Measurements from ENCODE around the gene DMWD.
A peak's percentile ranks its signal among the peaks of the same experiment; 100 is the strongest.

Gene DMWD

GRCh38 chr19:45766296-45766868 lies 26.3 kb downstream of the DMWD start:
- H3K4me1 ChIP-seq (ENCODE audit: control insufficient read depth in 2 of 2, insufficient read depth in 1 of 2, low read depth in 1 of 2, low read length in 2 of 2): peaks cover 29 to 30% of the 10 kb centered on the region in 2 donors
- no peak overlapping the region for H2AFZ ChIP-seq (ENCODE audit: low read length)
- no CpG with 5 or more reads among the region's 17 CpGs for WGBS, 2 donors (ENCODE audit: extremely low coverage in 2 of 2, insufficient read length in 2 of 2, insufficient replicate concordance in 1 of 2)
- no peak overlapping the region for H2BK5ac ChIP-seq (ENCODE audit: low read length)
- DNase-seq (ENCODE audit: low spot score): no peak
- H3K4ac ChIP-seq (ENCODE audit: low read length): peak overlapping the region; percentile 97
- H3K27me3 ChIP-seq (ENCODE audit: control insufficient read depth in 3 of 3, insufficient read depth in 3 of 3, low read depth in 1 of 3, low read length in 3 of 3): no peaks in the 10 kb centered on the region
- H3K27ac ChIP-seq (replicated peaks; ENCODE audit: low read length): no peak overlapping the region
- H3K9me3 ChIP-seq (replicated peaks in 1 of 2; ENCODE audit: control insufficient read depth in 2 of 2, insufficient read depth in 1 of 2, low read depth in 1 of 2, low read length in 2 of 2): no peaks in the 10 kb centered on the region
- peak overlapping the region; percentile 97 for H3K18ac ChIP-seq (ENCODE audit: low read length)
- peak overlapping the region; percentile 100 for H3K23ac ChIP-seq (ENCODE audit: low read depth, low read length, poor library complexity)
- H2BK15ac ChIP-seq (ENCODE audit: low read length): peak overlapping the region; percentile 14
- no peak overlapping the region for H2BK120ac ChIP-seq (ENCODE audit: low read depth, low read length)
- H3K4me2 ChIP-seq (ENCODE audit: insufficient read depth, low read length, poor library complexity, severe bottlenecking): peak overlapping the region; percentile 97
- H3K36me3 ChIP-seq (replicated peaks in 1 of 2; ENCODE audit: control insufficient read depth in 2 of 2, insufficient read depth in 2 of 2, low read length in 2 of 2): peaks cover 0 to 20% of the 10 kb centered on the region in 2 donors
- H3K14ac ChIP-seq (ENCODE audit: low read length): peak overlapping the region; percentile 94
- peak overlapping the region; percentile 84 for H2BK12ac ChIP-seq (ENCODE audit: low read length)
- H3K9ac ChIP-seq (ENCODE audit: low read depth, low read length, poor library complexity): peak overlapping the region; percentile 90
- H2AK5ac ChIP-seq (ENCODE audit: low read depth, low read length): peak overlapping the region; percentile 82
- peak overlapping the region; percentile 42 to 97 for H3K4me3 ChIP-seq (ENCODE audit: low read length in 2 of 2)
- no peak overlapping the region for H4K91ac ChIP-seq (ENCODE audit: low read depth, low read length, poor library complexity)
- peak overlapping the region; percentile 65 for H4K8ac ChIP-seq (ENCODE audit: low read depth, low read length)
- peaks cover 21% of the 10 kb centered on the region for H3K79me1 ChIP-seq (ENCODE audit: low read depth, low read length)

DNA sequence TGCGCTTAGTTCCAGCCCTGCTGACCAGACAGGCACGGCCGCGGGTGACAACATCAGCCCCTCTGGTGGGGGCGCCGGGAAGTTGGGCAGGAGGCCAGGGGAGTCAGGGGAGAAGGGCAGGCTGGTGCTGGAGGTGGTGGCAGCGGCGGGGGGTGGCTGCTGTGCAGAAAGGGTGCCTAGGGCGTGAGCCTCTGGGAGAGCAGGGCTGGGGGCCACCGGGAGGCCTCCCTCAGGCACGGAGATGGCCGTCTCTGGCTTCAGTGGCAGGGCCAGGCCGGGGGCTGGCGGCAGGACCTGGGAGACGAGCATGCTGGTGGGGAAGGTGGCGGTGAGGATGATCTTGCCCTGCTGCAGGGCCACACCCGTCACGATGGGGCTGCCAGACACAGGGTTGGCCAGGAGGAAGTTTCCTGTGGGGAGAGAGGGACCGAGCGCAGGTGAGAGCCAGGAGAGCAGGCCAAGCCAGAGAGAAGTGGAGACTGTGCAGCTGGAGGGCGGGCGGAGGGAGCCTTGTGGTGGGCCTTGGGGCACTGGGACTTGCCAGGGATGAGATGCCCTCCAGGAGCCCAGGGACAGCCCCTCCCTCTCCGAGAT lies 26.8 kb downstream of the DMWD start:
- Histone ChIP-seq H2AFZ (ENCODE audit: low read length) (no peak overlapping the region), H3K79me1 (ENCODE audit: low read depth, low read length) (peaks cover 21% of the 10 kb centered on the region), H3K4me3 (ENCODE audit: low read length in 2 of 2) (no peak overlapping the region), H3K9ac (ENCODE audit: low read depth, low read length, poor library complexity) (peak overlapping the region; percentile 81), H3K4me2 (ENCODE audit: insufficient read depth, low read length, poor library complexity, severe bottlenecking) (no peak overlapping the region), H2BK15ac (ENCODE audit: low read length) (peak overlapping the region; percentile 14), H3K27ac (replicated peaks; ENCODE audit: low read length) (no peak overlapping the region), H3K4ac (ENCODE audit: low read length) (no peak overlapping the region), H3K4me1 (ENCODE audit: control insufficient read depth in 2 of 2, insufficient read depth in 1 of 2, low read depth in 1 of 2, low read length in 2 of 2) (peaks cover 24 to 30% of the 10 kb centered on the region in 2 donors), H3K9me3 (replicated peaks in 1 of 2; ENCODE audit: control insufficient read depth in 2 of 2, insufficient read depth in 1 of 2, low read depth in 1 of 2, low read length in 2 of 2) (no peaks in the 10 kb centered on the region), H3K27me3 (ENCODE audit: control insufficient read depth in 3 of 3, insufficient read depth in 3 of 3, low read depth in 1 of 3, low read length in 3 of 3) (no peaks in the 10 kb centered on the region), H4K8ac (ENCODE audit: low read depth, low read length) (no peak overlapping the region), H3K14ac (ENCODE audit: low read length) (peak overlapping the region; percentile 1), H2BK5ac (ENCODE audit: low read length) (peak overlapping the region; percentile 71), H2BK12ac (ENCODE audit: low read length) (peak overlapping the region; percentile 41), H3K36me3 (replicated peaks in 1 of 2; ENCODE audit: control insufficient read depth in 2 of 2, insufficient read depth in 2 of 2, low read length in 2 of 2) (peaks cover 0 to 14% of the 10 kb centered on the region in 2 donors), H3K23ac (ENCODE audit: low read depth, low read length, poor library complexity) (peak overlapping the region; percentile 100), H3K18ac (ENCODE audit: low read length) (peak overlapping the region; percentile 52), H2AK5ac (ENCODE audit: low read depth, low read length) (peak overlapping the region; percentile 82), H4K91ac (ENCODE audit: low read depth, low read length, poor library complexity) (peak overlapping the region; percentile 72), H2BK120ac (ENCODE audit: low read depth, low read length) (no peak overlapping the region)
- no CpG with 5 or more reads among the region's 23 CpGs for WGBS, 2 donors (ENCODE audit: extremely low coverage in 2 of 2, insufficient read length in 2 of 2, insufficient replicate concordance in 1 of 2)
- DNase-seq (ENCODE audit: low spot score): no peak

DNA sequence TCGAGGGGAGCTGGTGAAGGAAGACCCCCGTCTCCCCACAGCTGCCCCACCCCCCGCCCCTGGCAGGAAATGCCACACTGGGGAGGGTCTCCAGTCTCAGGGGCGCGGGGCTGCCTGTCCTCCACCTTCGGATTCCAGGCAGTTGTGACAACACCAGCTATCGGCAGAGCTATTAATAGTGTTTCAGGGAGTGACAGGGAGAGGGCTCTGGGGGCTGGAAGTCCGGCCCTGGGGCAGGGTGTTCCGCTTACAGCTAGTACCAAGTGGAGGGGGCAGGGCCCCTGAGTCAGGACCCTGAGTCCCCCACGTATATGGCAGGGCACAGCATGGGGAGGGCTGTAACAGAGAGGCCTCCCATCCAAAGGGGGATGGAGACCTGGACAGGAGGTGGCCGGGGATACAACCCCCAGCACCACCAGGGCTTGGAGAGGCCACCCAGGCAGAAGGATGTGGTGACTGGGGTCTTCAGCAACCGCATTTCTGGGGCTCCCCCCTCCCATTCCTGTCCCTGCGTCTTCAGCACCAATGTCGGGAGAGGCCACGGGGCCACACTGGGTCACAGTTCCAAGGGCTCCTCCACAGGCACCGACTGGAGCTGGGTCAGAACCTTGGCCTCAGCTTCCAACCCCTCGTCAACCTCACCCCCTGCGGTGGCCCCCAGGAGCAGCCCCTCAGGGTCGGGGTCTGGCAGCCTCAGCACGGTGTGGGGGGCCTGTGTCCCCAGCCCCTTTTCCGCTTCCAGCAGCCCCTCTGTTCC lies 27.5 kb downstream of the DMWD start:
- no CpG with 5 or more reads among the region's 21 CpGs for WGBS, 2 donors (ENCODE audit: extremely low coverage in 2 of 2, insufficient read length in 2 of 2, insufficient replicate concordance in 1 of 2)
- H3K27me3 ChIP-seq (ENCODE audit: control insufficient read depth in 3 of 3, insufficient read depth in 3 of 3, low read depth in 1 of 3, low read length in 3 of 3): no peaks in the 10 kb centered on the region
- no peaks in the 10 kb centered on the region for H3K9me3 ChIP-seq (replicated peaks in 1 of 2; ENCODE audit: control insufficient read depth in 2 of 2, insufficient read depth in 1 of 2, low read depth in 1 of 2, low read length in 2 of 2)
- peak overlapping the region; percentile 71 for H2BK5ac ChIP-seq (ENCODE audit: low read length)
- no peak overlapping the region for H3K27ac ChIP-seq (replicated peaks; ENCODE audit: low read length)
- peak overlapping the region; percentile 89 for H3K18ac ChIP-seq (ENCODE audit: low read length)
- H2BK120ac ChIP-seq (ENCODE audit: low read depth, low read length): no peak overlapping the region
- H3K4me1 ChIP-seq (ENCODE audit: control insufficient read depth in 2 of 2, insufficient read depth in 1 of 2, low read depth in 1 of 2, low read length in 2 of 2): peaks cover 24 to 28% of the 10 kb centered on the region in 2 donors
- H2AK5ac ChIP-seq (ENCODE audit: low read depth, low read length): peak overlapping the region; percentile 82
- peak overlapping the region; percentile 25 for H3K4me2 ChIP-seq (ENCODE audit: insufficient read depth, low read length, poor library complexity, severe bottlenecking)
- H3K4me3 ChIP-seq (ENCODE audit: low read length in 2 of 2): no peak overlapping the region
- no peak overlapping the region for H2BK12ac ChIP-seq (ENCODE audit: low read length)
- peak overlapping the region; percentile 8 for H3K14ac ChIP-seq (ENCODE audit: low read length)
- peak overlapping the region; percentile 81 for H3K9ac ChIP-seq (ENCODE audit: low read depth, low read length, poor library complexity)
- no peak overlapping the region for H4K91ac ChIP-seq (ENCODE audit: low read depth, low read length, poor library complexity)
- peak overlapping the region; percentile 37 for H2BK15ac ChIP-seq (ENCODE audit: low read length)
- H3K79me1 ChIP-seq (ENCODE audit: low read depth, low read length): peaks cover 21% of the 10 kb centered on the region
- H3K4ac ChIP-seq (ENCODE audit: low read length): peak overlapping the region; percentile 37
- H4K8ac ChIP-seq (ENCODE audit: low read depth, low read length): no peak overlapping the region
- peak overlapping the region; percentile 73 for H3K23ac ChIP-seq (ENCODE audit: low read depth, low read length, poor library complexity)
- H2AFZ ChIP-seq (ENCODE audit: low read length): no peak overlapping the region
- no peak for DNase-seq (ENCODE audit: low spot score)
- H3K36me3 ChIP-seq (replicated peaks in 1 of 2; ENCODE audit: control insufficient read depth in 2 of 2, insufficient read depth in 2 of 2, low read length in 2 of 2): peaks cover 0 to 11% of the 10 kb centered on the region in 2 donors

DNA sequence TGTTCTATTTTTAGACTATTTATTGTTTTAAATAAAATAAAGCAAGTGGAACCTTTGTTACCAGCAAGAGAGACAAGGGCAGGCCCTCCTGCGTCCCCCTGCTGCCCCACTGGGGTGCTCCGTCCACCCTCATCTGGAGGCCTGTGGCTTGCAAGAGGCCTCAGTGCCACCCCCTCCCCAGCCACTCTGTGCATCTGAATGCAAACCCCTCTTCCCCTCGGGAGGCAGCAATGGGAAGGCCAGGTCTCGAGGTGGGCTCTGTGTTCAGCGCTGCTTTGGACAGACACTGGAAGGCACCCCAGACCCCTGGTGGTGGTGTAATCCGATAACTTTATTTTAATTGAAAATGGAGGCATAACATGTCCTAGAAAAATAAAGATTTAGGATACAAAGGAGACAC lies 28.2 kb downstream of the DMWD start:
- Histone ChIP-seq H4K91ac (ENCODE audit: low read depth, low read length, poor library complexity) (no peak overlapping the region), H2BK15ac (ENCODE audit: low read length) (peak overlapping the region; percentile 100), H3K27me3 (ENCODE audit: control insufficient read depth in 3 of 3, insufficient read depth in 3 of 3, low read depth in 1 of 3, low read length in 3 of 3) (no peaks in the 10 kb centered on the region), H3K36me3 (replicated peaks in 1 of 2; ENCODE audit: control insufficient read depth in 2 of 2, insufficient read depth in 2 of 2, low read length in 2 of 2) (peaks cover 0 to 11% of the 10 kb centered on the region in 2 donors), H3K79me1 (ENCODE audit: low read depth, low read length) (peaks cover 21% of the 10 kb centered on the region), H3K9me3 (replicated peaks in 1 of 2; ENCODE audit: control insufficient read depth in 2 of 2, insufficient read depth in 1 of 2, low read depth in 1 of 2, low read length in 2 of 2) (no peaks in the 10 kb centered on the region), H3K4me1 (ENCODE audit: control insufficient read depth in 2 of 2, insufficient read depth in 1 of 2, low read depth in 1 of 2, low read length in 2 of 2) (peaks cover 24 to 25% of the 10 kb centered on the region in 2 donors), H4K8ac (ENCODE audit: low read depth, low read length) (no peak overlapping the region), H2BK12ac (ENCODE audit: low read length) (no peak overlapping the region), H2BK5ac (ENCODE audit: low read length) (no peak overlapping the region), H2AK5ac (ENCODE audit: low read depth, low read length) (peak overlapping the region; percentile 91), H3K27ac (replicated peaks; ENCODE audit: low read length) (peak overlapping the region; percentile 47), H2BK120ac (ENCODE audit: low read depth, low read length) (no peak overlapping the region), H3K14ac (ENCODE audit: low read length) (no peak overlapping the region), H3K4ac (ENCODE audit: low read length) (no peak overlapping the region), H3K4me2 (ENCODE audit: insufficient read depth, low read length, poor library complexity, severe bottlenecking) (no peak overlapping the region), H3K23ac (ENCODE audit: low read depth, low read length, poor library complexity) (peak overlapping the region; percentile 25), H3K9ac (ENCODE audit: low read depth, low read length, poor library complexity) (no peak overlapping the region), H3K4me3 (ENCODE audit: low read length in 2 of 2) (no peak overlapping the region), H3K18ac (ENCODE audit: low read length) (peak overlapping the region; percentile 91), H2AFZ (ENCODE audit: low read length) (no peak overlapping the region)
- no peak for DNase-seq (ENCODE audit: low spot score)
- WGBS, 2 donors (ENCODE audit: extremely low coverage in 2 of 2, insufficient read length in 2 of 2, insufficient replicate concordance in 1 of 2): no CpG with 5 or more reads among the region's 6 CpGs

Measured in neuronal stem cell (in vitro differentiated cells).